Measurements from ENCODE around the gene RMDN2. TPM values are rescaled to one million over a fixed set of nuclear protein-coding genes. Genes with fewer than 3 reads are reported as not detected.

The RMDN2 gene
- total and polyA plus RNA-seq, 4 donors, result 7.3 to 30.6 (median 13.3) TPM

GRCh38 chr2:37987098-37987775 lies 62.1 kb downstream of the RMDN2 start:
- Histone ChIP-seq H3K36me3 (ENCODE audit: control insufficient read depth in 4 of 4, insufficient read depth in 3 of 4, low read depth in 1 of 4, low read length in 3 of 4) (no peaks in the 10 kb centered on the region), H3K27me3 (ENCODE audit: control insufficient read depth in 4 of 4, insufficient read depth in 4 of 4, low read length in 3 of 4) (no peaks in the 10 kb centered on the region), H3K27ac (ENCODE audit: low read depth in 1 of 2, low read length in 2 of 2) (no peak overlapping the region), H3K9ac (ENCODE audit: low read depth in 1 of 2, low read length in 2 of 2) (no peak overlapping the region), H3K4me3 (ENCODE audit: low read depth in 1 of 3, low read length in 3 of 3) (no peak overlapping the region), H3K4me1 (ENCODE audit: control insufficient read depth in 4 of 4, insufficient read depth in 4 of 4, low read length in 3 of 4) (peaks cover 0 to 2% (median under 1%) of the 10 kb centered on the region in 4 donors), H3K9me3 (ENCODE audit: control insufficient read depth in 4 of 4, low read length in 3 of 4) (no peaks in the 10 kb centered on the region)
- TF ChIP-seq, protein P1, sequence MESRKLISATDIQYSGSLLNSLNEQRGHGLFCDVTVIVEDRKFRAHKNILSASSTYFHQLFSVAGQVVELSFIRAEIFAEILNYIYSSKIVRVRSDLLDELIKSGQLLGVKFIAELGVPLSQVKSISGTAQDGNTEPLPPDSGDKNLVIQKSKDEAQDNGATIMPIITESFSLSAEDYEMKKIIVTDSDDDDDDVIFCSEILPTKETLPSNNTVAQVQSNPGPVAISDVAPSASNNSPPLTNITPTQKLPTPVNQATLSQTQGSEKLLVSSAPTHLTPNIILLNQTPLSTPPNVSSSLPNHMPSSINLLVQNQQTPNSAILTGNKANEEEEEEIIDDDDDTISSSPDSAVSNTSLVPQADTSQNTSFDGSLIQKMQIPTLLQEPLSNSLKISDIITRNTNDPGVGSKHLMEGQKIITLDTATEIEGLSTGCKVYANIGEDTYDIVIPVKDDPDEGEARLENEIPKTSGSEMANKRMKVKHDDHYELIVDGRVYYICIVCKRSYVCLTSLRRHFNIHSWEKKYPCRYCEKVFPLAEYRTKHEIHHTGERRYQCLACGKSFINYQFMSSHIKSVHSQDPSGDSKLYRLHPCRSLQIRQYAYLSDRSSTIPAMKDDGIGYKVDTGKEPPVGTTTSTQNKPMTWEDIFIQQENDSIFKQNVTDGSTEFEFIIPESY (IDR thresholded peaks at IDR 0.05), result no peak
- TF ChIP-seq NR2F2 (IDR thresholded peaks at IDR 0.05) (no peak), SP1 (IDR thresholded peaks at IDR 0.05) (no peak), EGR1 (IDR thresholded peaks at IDR 0.05; ENCODE audit: low read depth in 2 of 2) (no peak), HNF4A (conservative IDR thresholded peaks at IDR 0.05) (no peak), HNF4G (IDR thresholded peaks at IDR 0.05) (no peak), CTCF (IDR thresholded peaks at IDR 0.05; ENCODE audit: low read depth, low read length, missing input control) (no peak), GABPA (IDR thresholded peaks at IDR 0.05 in 1 of 2, conservative IDR thresholded peaks at IDR 0.05 in 1 of 2) (no peak), REST (IDR thresholded peaks at IDR 0.05) (no peak), TAF1 (conservative IDR thresholded peaks at IDR 0.05) (no peak), JUND (IDR thresholded peaks at IDR 0.05) (no peak), YY1 (IDR thresholded peaks at IDR 0.05) (no peak), RXRA (IDR thresholded peaks at IDR 0.05) (no peak), FOXA2 (IDR thresholded peaks at IDR 0.05) (no peak)
- TF ChIP-seq, protein P2, sequence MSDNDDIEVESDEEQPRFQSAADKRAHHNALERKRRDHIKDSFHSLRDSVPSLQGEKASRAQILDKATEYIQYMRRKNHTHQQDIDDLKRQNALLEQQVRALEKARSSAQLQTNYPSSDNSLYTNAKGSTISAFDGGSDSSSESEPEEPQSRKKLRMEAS (IDR thresholded peaks at IDR 0.05), result no peak
- TF ChIP-seq, protein P3, sequence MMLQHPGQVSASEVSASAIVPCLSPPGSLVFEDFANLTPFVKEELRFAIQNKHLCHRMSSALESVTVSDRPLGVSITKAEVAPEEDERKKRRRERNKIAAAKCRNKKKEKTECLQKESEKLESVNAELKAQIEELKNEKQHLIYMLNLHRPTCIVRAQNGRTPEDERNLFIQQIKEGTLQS (IDR thresholded peaks at IDR 0.05), result no peak
- DNase-seq (ENCODE audit: low spot score), result no peak
- WGBS, result 95% methylated on average over 4 of the region's 4 CpGs

Data from liver (tissue), 9 donors.